SK-N-MC (cell line): ENCODE measurements around the gene USP47.

Source experiments
- EZH2 ChIP-seq: fragments of 200-600 bp; sonication (generic); IDR thresholded peaks from one replicate; pipeline ENCODE4 v1.6.1; 2017; ENCODE audit warnings: antibody characterized with exemption
- FOXP2 ChIP-seq: optimal IDR thresholded peaks from 2 replicates; pipeline ENCODE3; 2011; ENCODE audit warnings: mild to moderate bottlenecking, moderate library complexity; ENCODE audit not compliant: insufficient read depth; ENCODE audit errors: extremely low read length, control extremely low read depth
- POLR2AphosphoS5 ChIP-seq: IDR thresholded peaks from 2 replicates; pipeline ENCODE4 v1.6.1; 2012; ENCODE audit warnings: mild to moderate bottlenecking, low read depth, low read length, borderline replicate concordance

GRCh38 chr11:11876458-11876857, 34.7 kb downstream of the USP47 start:
- TF ChIP-seq POLR2AphosphoS5 (no peak), EZH2 (no peak), FOXP2 (no peak)
